ENCODE data around the gene KCNG2.
"Not testable (repeated sequence)": the region's sequence is repeated elsewhere in the genome, so short reads cannot be mapped to it uniquely, and the experiment has no call there.

The KCNG2 gene

GRCh38 chr18:79855147-79855933 is 57.6 kb downstream of the KCNG2 start:
- no peak for DNase-seq

- DNase-seq = no peak
Measured at GRCh38 chr18:79856119-79857007, 58.6 kb downstream of the KCNG2 start.

GRCh38 chr18:79857082-79857671 is 59.4 kb downstream of the KCNG2 start:
- DNase-seq = no peak

GRCh38 chr18:79859314-79859713 is 61.6 kb downstream of the KCNG2 start:
- DNase-seq = no peak

GRCh38 chr18:79861687-79862086 is 63.9 kb downstream of the KCNG2 start:
- DNase-seq = no peak

GRCh38 chr18:79862562-79862961 is 64.8 kb downstream of the KCNG2 start:
- DNase-seq = no peak

- no peak for DNase-seq
Measured at GRCh38 chr18:79863161-79864005, 65.6 kb downstream of the KCNG2 start.

- no peak for DNase-seq
Measured at GRCh38 chr18:79864006-79864725, 66.4 kb downstream of the KCNG2 start.

GRCh38 chr18:79864955-79865354 is 67.2 kb downstream of the KCNG2 start:
- DNase-seq = not testable (repeated sequence)

- DNase-seq = not testable (repeated sequence)
Measured at GRCh38 chr18:79865951-79866350, 68.2 kb downstream of the KCNG2 start.

GRCh38 chr18:79866889-79867574 is 69.3 kb downstream of the KCNG2 start:
- no peak for DNase-seq

GRCh38 chr18:79867666-79868065 is 69.9 kb downstream of the KCNG2 start:
- DNase-seq = no peak

- no peak for DNase-seq
Measured at GRCh38 chr18:79868168-79868784, 70.5 kb downstream of the KCNG2 start.

GRCh38 chr18:79868811-79869541 is 71.2 kb downstream of the KCNG2 start:
- DNase-seq = no peak

- DNase-seq = no peak
Measured at GRCh38 chr18:79869591-79870300, 72.0 kb downstream of the KCNG2 start.

- DNase-seq = no peak
Measured at GRCh38 chr18:79870301-79871025, 72.7 kb downstream of the KCNG2 start.

GRCh38 chr18:79871026-79871390 is 73.3 kb downstream of the KCNG2 start:
- no peak for DNase-seq

- no peak for DNase-seq
Measured at GRCh38 chr18:79871481-79872091, 73.8 kb downstream of the KCNG2 start.

Measured in COR-L47 (cell line).